Caco-2 (cell line): ENCODE measurements around the gene NHEJ1. TPM values are rescaled to one million over a fixed set of nuclear protein-coding genes. Genes with fewer than 3 reads are reported as not detected.

Source experiments
- BruUV-seq: library from RNA; stranded (reverse); fragments of 400-500 nt; replicated peaks from 2 replicates; lab custom pipeline; 2021; lab: Mats Ljungman, UMichigan
- CTCF ChIA-PET: fragments of 300-600 bp; sonication (Branson Sonifier 250); formaldehyde crosslinking; loops from one replicate; lab custom pipeline; 2022; ENCODE audit warnings: antibody characterized with exemption; lab: Charles Lee
- POLR2A ChIA-PET: fragments of 300-600 bp; sonication (Branson Sonifier 250); formaldehyde crosslinking; loops from one replicate; lab custom pipeline; 2022; ENCODE audit warnings: antibody characterized with exemption; lab: Charles Lee
- DNase-seq, 2 experiments: peaks; one replicate each; pipeline versions ENCODE4 v3.0.0 to v3.0.0-alpha.2; 2020 to 2022
- H3K27me3 ChIP-seq: replicated peaks from 2 replicates; pipeline ENCODE4 v1.6.0; 2011; ENCODE audit warnings: low read length; ENCODE audit not compliant: control insufficient read depth, insufficient read depth
- H3K36me3 ChIP-seq: 2 replicates; pipeline ENCODE4 v1.5.1; 2011; ENCODE audit warnings: low read length; ENCODE audit not compliant: control insufficient read depth, insufficient read depth
- H3K4me1 ChIP-seq: fragments of 250-450 bp; sonication (Bioruptor Pico); 2 replicates; pipeline ENCODE4 v1.5.1; 2020; ENCODE audit warnings: mild to moderate bottlenecking
- H3K4me3 ChIP-seq: 2 replicates; pipeline ENCODE4 v1.5.1; 2011; ENCODE audit warnings: low read depth, mild to moderate bottlenecking, control low read depth, low read length
- H3K9me3 ChIP-seq: fragments of 250-450 bp; sonication (Bioruptor Pico); 2 replicates; pipeline ENCODE4 v1.5.1; 2020; ENCODE audit warnings: mild to moderate bottlenecking, moderate library complexity
- H3K27ac Mint-ChIP-seq: one replicate; pipeline ENCODE4 v1.8.0; 2022; ENCODE audit warnings: mixed read lengths; ENCODE audit not compliant: unreplicated experiment
- H3K27me3 Mint-ChIP-seq: one replicate; pipeline ENCODE4 v1.8.0; 2022; ENCODE audit warnings: mixed read lengths; ENCODE audit not compliant: insufficient read depth, unreplicated experiment
- H3K36me3 Mint-ChIP-seq: one replicate; pipeline ENCODE4 v1.8.0; 2022; ENCODE audit warnings: mild to moderate bottlenecking, mixed read lengths; ENCODE audit not compliant: insufficient read depth, unreplicated experiment
- H3K4me1 Mint-ChIP-seq: one replicate; pipeline ENCODE4 v1.8.0; 2022; ENCODE audit warnings: low read depth, mixed read lengths; ENCODE audit not compliant: unreplicated experiment
- H3K4me3 Mint-ChIP-seq: one replicate; pipeline ENCODE4 v1.8.0; 2022; ENCODE audit warnings: mild to moderate bottlenecking, moderate library complexity, mixed read lengths; ENCODE audit not compliant: unreplicated experiment
- H3K9me3 Mint-ChIP-seq: one replicate; pipeline ENCODE4 v1.8.0; 2022; ENCODE audit warnings: mixed read lengths; ENCODE audit not compliant: unreplicated experiment
- intact Hi-C: fragments of 100-400 bp; cut with micrococcal nuclease; formaldehyde crosslinking; loops from one replicate; pipeline ENCODE4 v1.10.0; 2022; ENCODE audit not compliant: unreplicated experiment
- total RNA-seq: library from RNA; stranded (reverse); gene quantifications from 2 replicates; pipeline ENCODE4 v1.2.3, GENCODE V29; 2022
- TF ChIP-seq, protein P1 (sequence below), 2 experiments: fragments of 200-600 bp in 1 of 2; IDR thresholded peaks; 1 replicate in 1 of 2; 2 replicates in 1 of 2; pipeline versions ENCODE4 v1.5.1 to v1.8.0; 2011 to 2022; ENCODE audit warnings: antibody characterized with exemption in 1 of 2, control low read depth in 1 of 2, inconsistent platforms in 1 of 2, low read depth in 1 of 2, low read length in 1 of 2, mild to moderate bottlenecking in 1 of 2, moderate library complexity in 1 of 2; ENCODE audit not compliant: insufficient read depth in 1 of 2, severe bottlenecking in 1 of 2, unreplicated experiment in 1 of 2

The NHEJ1 gene
- total RNA-seq, 1 experiment from 2014 or later, result 29.6 TPM

DNA sequence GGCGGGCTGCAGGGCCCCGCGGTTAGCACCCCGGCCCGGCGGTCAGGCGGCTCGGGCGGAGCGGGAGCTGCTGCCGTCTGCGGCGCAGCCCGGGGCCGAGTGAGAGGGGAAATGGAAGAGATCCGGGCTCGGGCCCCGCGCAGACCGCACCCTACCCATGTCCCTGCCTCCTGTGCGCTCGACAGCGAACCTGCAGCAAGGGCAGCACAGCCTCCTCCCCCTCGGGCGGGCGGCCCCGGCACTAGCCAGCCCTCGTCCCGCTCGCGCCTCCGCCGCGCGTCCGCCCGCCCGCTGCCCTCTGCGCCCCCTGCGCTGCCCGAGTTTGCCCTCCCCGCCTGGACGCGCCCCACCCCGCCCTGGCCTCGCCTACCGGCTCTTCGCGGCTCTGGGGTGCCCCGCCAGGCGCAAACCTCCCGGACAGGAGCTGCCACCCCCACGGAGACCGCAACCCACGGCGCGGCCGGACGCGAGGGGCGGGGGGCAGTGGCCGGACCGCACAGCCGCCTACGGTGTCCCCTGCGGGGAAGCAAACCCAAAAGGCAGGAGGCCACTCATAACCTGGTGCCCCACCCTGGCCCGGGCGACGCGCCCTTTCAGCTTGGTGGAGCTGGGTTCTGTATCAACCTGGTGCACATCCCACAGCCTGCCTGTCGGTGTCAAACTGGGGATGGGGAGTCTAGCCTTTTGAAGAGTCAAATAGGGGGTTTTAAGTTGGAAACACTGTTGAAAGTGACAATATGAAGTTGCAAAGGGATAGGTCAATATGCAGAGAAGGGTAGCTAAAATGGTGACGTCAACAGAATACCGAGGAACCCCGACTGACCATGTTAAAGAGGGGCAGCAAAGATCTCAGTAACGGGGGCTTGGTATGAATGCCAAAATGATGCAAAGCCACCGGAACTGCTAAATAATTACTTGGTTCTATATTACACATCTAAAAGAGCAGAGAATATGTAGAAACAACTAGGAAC, 99.5 kb downstream of the NHEJ1 start, which contains the start of gene IHH:
Gene IHH, minus strand, starts transcription at position 101 of the 971 bp plus-strand sequence. CDS start 454 bp downstream, outside the sequence.
- Histone ChIP-seq H3K27me3 (no peaks in the 10 kb centered on the region), H3K9me3 (no peaks in the 10 kb centered on the region), H3K4me1 (peaks cover 25% of the 10 kb centered on the region), H3K4me3 (peak within 1 kb of the TSS; percentile 99), H3K36me3 (peaks cover 13% of the 10 kb centered on the region)
- ChIA-PET POLR2A (interaction anchor here (0.6 to 2.8 kb wide), 3 partner anchors 11 to 50 kb away, joined by 3 to 23 read pairs (median 4); no protein-coding TSS in a partner anchor), CTCF (interaction anchor here (1.0 to 4.9 kb wide), 9 partner anchors 10 to 93 kb away, joined by 3 to 85 read pairs (median 39); no protein-coding TSS in a partner anchor)
- Mint-ChIP-seq H3K36me3 (peaks cover 24% of the 10 kb centered on the region), H3K27ac (peak within 1 kb of the TSS; percentile 88), H3K27me3 (peaks cover 3% of the 10 kb centered on the region), H3K4me3 (peak within 1 kb of the TSS; percentile 92), H3K4me1 (peaks cover 19% of the 10 kb centered on the region), H3K9me3 (no peaks in the 10 kb centered on the region)
- TF ChIP-seq, protein P1, sequence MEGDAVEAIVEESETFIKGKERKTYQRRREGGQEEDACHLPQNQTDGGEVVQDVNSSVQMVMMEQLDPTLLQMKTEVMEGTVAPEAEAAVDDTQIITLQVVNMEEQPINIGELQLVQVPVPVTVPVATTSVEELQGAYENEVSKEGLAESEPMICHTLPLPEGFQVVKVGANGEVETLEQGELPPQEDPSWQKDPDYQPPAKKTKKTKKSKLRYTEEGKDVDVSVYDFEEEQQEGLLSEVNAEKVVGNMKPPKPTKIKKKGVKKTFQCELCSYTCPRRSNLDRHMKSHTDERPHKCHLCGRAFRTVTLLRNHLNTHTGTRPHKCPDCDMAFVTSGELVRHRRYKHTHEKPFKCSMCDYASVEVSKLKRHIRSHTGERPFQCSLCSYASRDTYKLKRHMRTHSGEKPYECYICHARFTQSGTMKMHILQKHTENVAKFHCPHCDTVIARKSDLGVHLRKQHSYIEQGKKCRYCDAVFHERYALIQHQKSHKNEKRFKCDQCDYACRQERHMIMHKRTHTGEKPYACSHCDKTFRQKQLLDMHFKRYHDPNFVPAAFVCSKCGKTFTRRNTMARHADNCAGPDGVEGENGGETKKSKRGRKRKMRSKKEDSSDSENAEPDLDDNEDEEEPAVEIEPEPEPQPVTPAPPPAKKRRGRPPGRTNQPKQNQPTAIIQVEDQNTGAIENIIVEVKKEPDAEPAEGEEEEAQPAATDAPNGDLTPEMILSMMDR (IDR thresholded peaks at IDR 0.05; ENCODE audit: insufficient read depth in 1 of 2, low read depth in 1 of 2, low read length in 1 of 2, severe bottlenecking in 1 of 2, unreplicated experiment in 1 of 2), result peak in 1 of 2 experiments; percentile 2
- DNase-seq, result peak; percentile 79 to 80
- intact Hi-C loops, result no loop called here
- no TSS peak for BruUV-seq

DNA sequence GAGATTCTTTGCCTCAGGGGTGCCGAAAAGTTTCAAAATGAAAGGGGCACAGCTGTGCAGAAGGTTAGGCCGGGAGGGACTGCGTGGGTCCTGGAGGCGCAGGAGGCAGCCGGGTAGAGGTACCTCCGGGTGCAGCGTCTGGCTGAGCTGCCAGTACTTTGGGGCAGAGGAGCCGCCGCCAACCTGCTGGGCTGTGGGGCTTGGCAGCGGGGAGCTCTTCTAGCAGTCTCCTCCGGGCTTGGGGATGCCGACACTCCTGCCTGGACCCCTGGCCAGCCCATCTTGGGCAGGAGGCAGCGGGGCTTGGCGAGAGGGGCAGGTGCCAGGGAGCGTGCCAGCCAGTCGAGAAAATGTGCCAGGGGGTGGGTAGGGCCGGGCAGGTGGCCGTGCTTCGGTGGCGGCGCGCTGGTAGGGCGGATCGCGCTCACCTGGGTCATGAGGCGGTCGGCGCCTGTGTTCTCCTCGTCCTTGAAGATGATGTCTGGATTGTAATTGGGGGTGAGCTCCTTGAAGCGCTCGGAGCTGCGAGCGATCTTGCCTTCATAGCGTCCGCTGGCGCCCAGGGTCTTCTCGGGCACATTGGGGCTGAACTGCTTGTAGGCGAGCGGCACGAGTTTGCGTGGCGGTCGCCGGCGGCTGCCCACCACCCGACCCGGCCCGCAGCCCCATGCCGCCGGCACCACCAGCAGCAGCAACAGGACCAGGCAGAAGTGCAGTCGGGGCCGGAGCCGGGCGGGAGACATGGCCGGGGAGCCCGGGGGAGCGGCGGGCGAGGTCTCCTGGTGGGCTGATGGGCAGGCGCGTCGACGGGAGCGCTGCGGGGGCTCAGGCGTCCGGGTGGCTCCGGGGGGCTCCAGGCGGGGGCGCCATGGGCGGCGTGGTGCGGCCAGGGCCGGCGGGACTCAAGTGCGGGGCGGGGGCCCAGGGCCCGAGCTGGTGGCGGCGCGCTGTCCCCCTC, 100.6 kb downstream of the NHEJ1 start:
- Histone ChIP-seq H3K9me3 (no peaks in the 10 kb centered on the region), H3K36me3 (peaks cover 15% of the 10 kb centered on the region), H3K4me3 (peak overlapping the region; percentile 99), H3K27me3 (no peaks in the 10 kb centered on the region), H3K4me1 (peaks cover 16% of the 10 kb centered on the region)
- H3K4me1 Mint-ChIP-seq, result peaks cover 12% of the 10 kb centered on the region
- peak overlapping the region; percentile 92 for H3K4me3 Mint-ChIP-seq
- CTCF ChIA-PET, result interaction anchor here (1.6 to 4.9 kb wide), 11 partner anchors 11 to 95 kb away, joined by 3 to 85 read pairs (median 20); no protein-coding TSS in a partner anchor
- peak overlapping the region; percentile 88 for H3K27ac Mint-ChIP-seq
- H3K36me3 Mint-ChIP-seq, result peaks cover 31% of the 10 kb centered on the region
- peaks cover 3% of the 10 kb centered on the region for H3K27me3 Mint-ChIP-seq
- TF ChIP-seq, protein P1 (IDR thresholded peaks at IDR 0.05; ENCODE audit: insufficient read depth in 1 of 2, low read depth in 1 of 2, low read length in 1 of 2, severe bottlenecking in 1 of 2, unreplicated experiment in 1 of 2), result no peak
- POLR2A ChIA-PET, result interaction anchor here (0.7 to 2.8 kb wide), 5 partner anchors 12 to 65 kb away, joined by 3 to 23 read pairs (median 4); no protein-coding TSS in a partner anchor
- H3K9me3 Mint-ChIP-seq, result no peaks in the 10 kb centered on the region
- BruUV-seq, result no TSS peak
- intact Hi-C loops, result loop anchor here (2.0 to 5.0 kb wide), 3 partner anchors 58 to 237 kb away; no protein-coding TSS in a partner anchor
- peak in 1 of 2 experiments; percentile 42 for DNase-seq
